ENCODE measurements around the gene CLCA1.

DNA sequence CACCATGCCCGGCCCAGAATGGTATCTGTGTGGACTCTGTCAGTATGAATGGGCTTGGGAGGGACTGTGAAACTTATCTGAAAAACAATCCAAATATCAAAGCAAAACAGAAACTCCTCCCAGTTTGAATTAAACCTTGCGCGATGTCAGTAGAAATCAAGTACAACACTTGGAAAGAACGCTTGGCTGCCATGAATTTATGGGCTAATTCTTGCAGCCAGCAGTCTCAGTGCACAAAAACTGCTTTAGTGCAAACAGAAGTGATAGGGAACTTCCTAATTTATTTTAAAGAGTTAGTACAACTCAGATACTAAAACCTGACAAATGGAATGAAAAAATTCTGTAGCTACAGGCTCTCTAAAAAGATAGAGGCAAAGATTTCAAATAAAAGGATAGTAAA, 8.5 kb downstream of the CLCA1 start:
- TF ChIP-seq, protein P1, sequence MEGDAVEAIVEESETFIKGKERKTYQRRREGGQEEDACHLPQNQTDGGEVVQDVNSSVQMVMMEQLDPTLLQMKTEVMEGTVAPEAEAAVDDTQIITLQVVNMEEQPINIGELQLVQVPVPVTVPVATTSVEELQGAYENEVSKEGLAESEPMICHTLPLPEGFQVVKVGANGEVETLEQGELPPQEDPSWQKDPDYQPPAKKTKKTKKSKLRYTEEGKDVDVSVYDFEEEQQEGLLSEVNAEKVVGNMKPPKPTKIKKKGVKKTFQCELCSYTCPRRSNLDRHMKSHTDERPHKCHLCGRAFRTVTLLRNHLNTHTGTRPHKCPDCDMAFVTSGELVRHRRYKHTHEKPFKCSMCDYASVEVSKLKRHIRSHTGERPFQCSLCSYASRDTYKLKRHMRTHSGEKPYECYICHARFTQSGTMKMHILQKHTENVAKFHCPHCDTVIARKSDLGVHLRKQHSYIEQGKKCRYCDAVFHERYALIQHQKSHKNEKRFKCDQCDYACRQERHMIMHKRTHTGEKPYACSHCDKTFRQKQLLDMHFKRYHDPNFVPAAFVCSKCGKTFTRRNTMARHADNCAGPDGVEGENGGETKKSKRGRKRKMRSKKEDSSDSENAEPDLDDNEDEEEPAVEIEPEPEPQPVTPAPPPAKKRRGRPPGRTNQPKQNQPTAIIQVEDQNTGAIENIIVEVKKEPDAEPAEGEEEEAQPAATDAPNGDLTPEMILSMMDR (IDR thresholded peaks at IDR 0.05): no peak
- no peak for TF ChIP-seq POLR2A (IDR thresholded peaks at IDR 0.05)

Data from lower leg skin (tissue), 3 donors.